Glutamatergic neuron (in vitro differentiated cells): ENCODE results near the gene KMT2B. TPM values are rescaled to one million over a fixed set of nuclear protein-coding genes. Genes with fewer than 3 reads are reported as not detected.

Experiments
- DNase-seq: peaks from one replicate; pipeline ENCODE4 v3.0.0; 2022
- H3K27ac Mint-ChIP-seq: one replicate; pipeline ENCODE4 v1.8.0; 2020; ENCODE audit warnings: mild to moderate bottlenecking, mixed read lengths, inconsistent platforms; ENCODE audit not compliant: unreplicated experiment
- H3K27me3 Mint-ChIP-seq: one replicate; pipeline ENCODE4 v1.8.0; 2020; ENCODE audit warnings: mild to moderate bottlenecking, moderate library complexity, mixed read lengths, inconsistent platforms; ENCODE audit not compliant: unreplicated experiment
- H3K36me3 Mint-ChIP-seq: one replicate; pipeline ENCODE4 v1.8.0; 2020; ENCODE audit warnings: mild to moderate bottlenecking, mixed read lengths, inconsistent platforms; ENCODE audit not compliant: unreplicated experiment
- H3K4me1 Mint-ChIP-seq: one replicate; pipeline ENCODE4 v1.8.0; 2020; ENCODE audit warnings: mild to moderate bottlenecking, low read depth, mixed read lengths, inconsistent platforms; ENCODE audit not compliant: unreplicated experiment
- H3K4me3 Mint-ChIP-seq: one replicate; pipeline ENCODE4 v1.8.0; 2020; ENCODE audit warnings: mild to moderate bottlenecking, mixed read lengths, inconsistent platforms; ENCODE audit not compliant: unreplicated experiment
- H3K9me3 Mint-ChIP-seq: one replicate; pipeline ENCODE4 v1.8.0; 2020; ENCODE audit warnings: mild to moderate bottlenecking, moderate library complexity, mixed read lengths, inconsistent platforms; ENCODE audit not compliant: unreplicated experiment
- CTCF ChIP-seq: fragments of 200-600 bp; sonication (generic); IDR thresholded peaks from one replicate; pipeline ENCODE4 v1.5.0; 2021; ENCODE audit not compliant: partially characterized antibody, unreplicated experiment
- total RNA-seq: library from RNA; stranded (reverse); fragmentation: NEBNext Ultra II Directional; extraction: Animal tissue kit (Norgen Biotek cat#: 25700); gene quantifications from one replicate; pipeline ENCODE4 v1.2.1, GENCODE V29; 2021; ENCODE audit not compliant: unreplicated experiment

Gene KMT2B
- total RNA-seq, 1 donor from 2014 or later, result 60.8 TPM

- H3K4me1 Mint-ChIP-seq, result peaks cover 18% of the 10 kb centered on the region
- TF ChIP-seq CTCF, result no peak
- H3K9me3 Mint-ChIP-seq, result peaks cover 15% of the 10 kb centered on the region
- peaks cover 27% of the 10 kb centered on the region for H3K27me3 Mint-ChIP-seq
- DNase-seq, result no peak
- peaks cover 12% of the 10 kb centered on the region for H3K36me3 Mint-ChIP-seq
- H3K4me3 Mint-ChIP-seq, result peak overlapping the region; percentile 87
- H3K27ac Mint-ChIP-seq, result peak overlapping the region; percentile 81
These were observed 56.7 kb downstream of the KMT2B start for GRCh38 chr19:35774274-35775045.

GRCh38 chr19:35775046-35775297 is 57.2 kb downstream of the KMT2B start:
- Mint-ChIP-seq H3K36me3 (peaks cover 12% of the 10 kb centered on the region), H3K4me1 (peaks cover 18% of the 10 kb centered on the region), H3K27ac (peak overlapping the region; percentile 81), H3K4me3 (peak overlapping the region; percentile 87), H3K9me3 (peaks cover 15% of the 10 kb centered on the region), H3K27me3 (peaks cover 28% of the 10 kb centered on the region)
- no peak for TF ChIP-seq CTCF
- no peak for DNase-seq

GRCh38 chr19:35775298-35776101 is 57.7 kb downstream of the KMT2B start, which contains the start of gene ARHGAP33:
Gene ARHGAP33, plus strand, starts transcription at chr19:35775564. Its CDS starts 95 bp downstream, at chr19:35775659.
- peak within 1 kb of the TSS; percentile 92 for H3K27ac Mint-ChIP-seq
- H3K4me3 Mint-ChIP-seq, result peak within 1 kb of the TSS; percentile 94
- peaks cover 18% of the 10 kb centered on the region for H3K4me1 Mint-ChIP-seq
- peaks cover 28% of the 10 kb centered on the region for H3K27me3 Mint-ChIP-seq
- peak; percentile 100 for DNase-seq
- H3K9me3 Mint-ChIP-seq, result peaks cover 15% of the 10 kb centered on the region
- H3K36me3 Mint-ChIP-seq, result peaks cover 12% of the 10 kb centered on the region
- no peak for TF ChIP-seq CTCF

GRCh38 chr19:35776102-35776788 is 58.4 kb downstream of the KMT2B start:
- peaks cover 12% of the 10 kb centered on the region for H3K36me3 Mint-ChIP-seq
- H3K27ac Mint-ChIP-seq, result peak overlapping the region; percentile 92
- peaks cover 15% of the 10 kb centered on the region for H3K9me3 Mint-ChIP-seq
- peak overlapping the region; percentile 94 for H3K4me3 Mint-ChIP-seq
- H3K27me3 Mint-ChIP-seq, result peaks cover 25% of the 10 kb centered on the region
- no peak for DNase-seq
- peaks cover 18% of the 10 kb centered on the region for H3K4me1 Mint-ChIP-seq
- TF ChIP-seq CTCF, result no peak
